ENCODE measurements around the gene ANKRD24. TPM values are rescaled to one million over a fixed set of nuclear protein-coding genes. Genes with fewer than 3 reads are reported as not detected.
A peak's percentile ranks its signal among the peaks of the same experiment; 100 is the strongest.
"Not testable (repeated sequence)": the region's sequence is repeated elsewhere in the genome, so short reads cannot be mapped to it uniquely, and the experiment has no call there.

Gene ANKRD24
- total RNA-seq, 2 donors from 2014 or later, result 2.8 to 4.1 TPM

- Mint-ChIP-seq H3K4me3 (peak overlapping the region in 1 of 2 donors; percentile 42), H3K4me1 (ENCODE audit: low read depth) (peaks cover 9% of the 10 kb centered on the region), H3K27ac (no peak overlapping the region), H3K9me3 (no peaks in the 10 kb centered on the region), H3K27me3 (ENCODE audit: low read depth) (no peaks in the 10 kb centered on the region), H3K36me3 (ENCODE audit: insufficient read depth in 2 of 2) (peaks cover 0 to 1% of the 10 kb centered on the region in 2 donors)
- ATAC-seq (replicated peaks in 1 of 2) (no peak), DNase-seq (peak; percentile 83)
Observed at GRCh38 chr19:4233282-4233853, 50.9 kb downstream of the ANKRD24 start.

- ATAC-seq (replicated peaks in 1 of 2) (no peak), DNase-seq (no peak)
- no peak overlapping the region for H3K27ac Mint-ChIP-seq
- H3K4me1 Mint-ChIP-seq (ENCODE audit: low read depth), result peaks cover 9% of the 10 kb centered on the region
- H3K36me3 Mint-ChIP-seq (ENCODE audit: insufficient read depth in 2 of 2), result peaks cover 0 to 1% of the 10 kb centered on the region in 2 donors
- H3K27me3 Mint-ChIP-seq (ENCODE audit: low read depth), result no peaks in the 10 kb centered on the region
- H3K9me3 Mint-ChIP-seq, result no peaks in the 10 kb centered on the region
- no peak overlapping the region for H3K4me3 Mint-ChIP-seq
Observed at GRCh38 chr19:4234142-4234861, 51.8 kb downstream of the ANKRD24 start.

GRCh38 chr19:4234862-4235201 is 52.3 kb downstream of the ANKRD24 start:
- H3K36me3 Mint-ChIP-seq (ENCODE audit: insufficient read depth in 2 of 2), result peaks cover 0 to 1% of the 10 kb centered on the region in 2 donors
- no peak for ATAC-seq (replicated peaks in 1 of 2)
- no peaks in the 10 kb centered on the region for H3K27me3 Mint-ChIP-seq (ENCODE audit: low read depth)
- H3K4me3 Mint-ChIP-seq, result no peak overlapping the region
- no peaks in the 10 kb centered on the region for H3K9me3 Mint-ChIP-seq
- H3K27ac Mint-ChIP-seq, result no peak overlapping the region
- no peak for DNase-seq
- H3K4me1 Mint-ChIP-seq (ENCODE audit: low read depth), result peaks cover 9% of the 10 kb centered on the region

GRCh38 chr19:4237510-4237909 is 55.0 kb downstream of the ANKRD24 start:
- not testable (repeated sequence) for DNase-seq; ATAC-seq (replicated peaks in 1 of 2); H3K27ac Mint-ChIP-seq; H3K27me3 Mint-ChIP-seq (ENCODE audit: low read depth); H3K36me3 Mint-ChIP-seq (ENCODE audit: insufficient read depth in 2 of 2); H3K9me3 Mint-ChIP-seq; H3K4me1 Mint-ChIP-seq (ENCODE audit: low read depth); H3K4me3 Mint-ChIP-seq

GRCh38 chr19:4238831-4239230 is 56.3 kb downstream of the ANKRD24 start:
- peaks cover 2 to 3% of the 10 kb centered on the region in 2 donors for H3K36me3 Mint-ChIP-seq (ENCODE audit: insufficient read depth in 2 of 2)
- H3K27me3 Mint-ChIP-seq (ENCODE audit: low read depth), result no peaks in the 10 kb centered on the region
- H3K27ac Mint-ChIP-seq, result no peak overlapping the region
- no peaks in the 10 kb centered on the region for H3K9me3 Mint-ChIP-seq
- H3K4me3 Mint-ChIP-seq, result no peak overlapping the region
- H3K4me1 Mint-ChIP-seq (ENCODE audit: low read depth), result no peaks in the 10 kb centered on the region
- DNase-seq, result no peak
- ATAC-seq (replicated peaks in 1 of 2), result no peak

- Mint-ChIP-seq H3K4me1 (ENCODE audit: low read depth) (peaks cover 11% of the 10 kb centered on the region), H3K9me3 (no peaks in the 10 kb centered on the region), H3K27ac (no peak overlapping the region), H3K27me3 (ENCODE audit: low read depth) (no peaks in the 10 kb centered on the region), H3K36me3 (ENCODE audit: insufficient read depth in 2 of 2) (peaks cover 2% of the 10 kb centered on the region in 2 donors), H3K4me3 (no peak overlapping the region)
- DNase-seq, result no peak
- no peak for ATAC-seq (replicated peaks in 1 of 2)
Observed at GRCh38 chr19:4241824-4242430, 59.4 kb downstream of the ANKRD24 start.

- Mint-ChIP-seq H3K36me3 (ENCODE audit: insufficient read depth in 2 of 2) (peaks cover 8 to 25% of the 10 kb centered on the region in 2 donors), H3K4me1 (ENCODE audit: low read depth) (peaks cover 34% of the 10 kb centered on the region), H3K4me3 (peak overlapping the region; percentile 83 to 86), H3K27ac (peak overlapping the region; percentile 92)
- ATAC-seq (replicated peaks in 1 of 2); H3K27me3 Mint-ChIP-seq (ENCODE audit: low read depth); DNase-seq; H3K9me3 Mint-ChIP-seq: not testable (repeated sequence)
Observed at GRCh38 chr19:4245938-4246337, 63.4 kb downstream of the ANKRD24 start.

- peak; percentile 99 to 100 for DNase-seq
- Mint-ChIP-seq H3K27ac (peak within 1 kb of the TSS; percentile 92), H3K27me3 (ENCODE audit: low read depth) (no peaks in the 10 kb centered on the region), H3K9me3 (no peaks in the 10 kb centered on the region), H3K36me3 (ENCODE audit: insufficient read depth in 2 of 2) (peaks cover 8 to 29% of the 10 kb centered on the region in 2 donors), H3K4me3 (peak within 1 kb of the TSS; percentile 83 to 86), H3K4me1 (ENCODE audit: low read depth) (peaks cover 34% of the 10 kb centered on the region)
- ATAC-seq (replicated peaks in 1 of 2), result peak; percentile 95 to 96
Observed at GRCh38 chr19:4246767-4247593, 64.5 kb downstream of the ANKRD24 start, which contains the start of gene YJU2. TSS of gene YJU2 (plus strand) at chr19:4247080. CDS start at chr19:4247147, 67 bp downstream.

GRCh38 chr19:4256563-4256962 is 74.1 kb downstream of the ANKRD24 start:
- H3K27ac Mint-ChIP-seq, result no peak overlapping the region
- ATAC-seq (replicated peaks in 1 of 2) (no peak), DNase-seq (no peak)
- H3K27me3 Mint-ChIP-seq (ENCODE audit: low read depth), result no peaks in the 10 kb centered on the region
- no peaks in the 10 kb centered on the region for H3K4me1 Mint-ChIP-seq (ENCODE audit: low read depth)
- peaks cover 13 to 50% of the 10 kb centered on the region in 2 donors for H3K36me3 Mint-ChIP-seq (ENCODE audit: insufficient read depth in 2 of 2)
- H3K9me3 Mint-ChIP-seq, result no peaks in the 10 kb centered on the region
- H3K4me3 Mint-ChIP-seq, result no peak overlapping the region

- Mint-ChIP-seq H3K9me3 (no peaks in the 10 kb centered on the region), H3K4me1 (ENCODE audit: low read depth) (no peaks in the 10 kb centered on the region), H3K4me3 (no peak overlapping the region), H3K27ac (no peak overlapping the region), H3K27me3 (ENCODE audit: low read depth) (no peaks in the 10 kb centered on the region), H3K36me3 (ENCODE audit: insufficient read depth in 2 of 2) (peaks cover 13 to 48% of the 10 kb centered on the region in 2 donors)
- DNase-seq (no peak), ATAC-seq (replicated peaks in 1 of 2) (no peak)
Observed at GRCh38 chr19:4257025-4257424, 74.5 kb downstream of the ANKRD24 start.

- Mint-ChIP-seq H3K36me3 (ENCODE audit: insufficient read depth in 2 of 2) (peaks cover 13 to 41% of the 10 kb centered on the region in 2 donors), H3K4me3 (no peak overlapping the region), H3K9me3 (no peaks in the 10 kb centered on the region), H3K4me1 (ENCODE audit: low read depth) (peaks cover under 1% of the 10 kb centered on the region), H3K27me3 (ENCODE audit: low read depth) (no peaks in the 10 kb centered on the region), H3K27ac (no peak overlapping the region)
- ATAC-seq (replicated peaks in 1 of 2) (no peak), DNase-seq (no peak)
Observed at GRCh38 chr19:4258181-4258580, 75.7 kb downstream of the ANKRD24 start.

- Mint-ChIP-seq H3K9me3 (no peaks in the 10 kb centered on the region), H3K36me3 (ENCODE audit: insufficient read depth in 2 of 2) (peaks cover 7 to 29% of the 10 kb centered on the region in 2 donors), H3K27ac (no peak overlapping the region), H3K4me3 (no peak overlapping the region), H3K27me3 (ENCODE audit: low read depth) (no peaks in the 10 kb centered on the region), H3K4me1 (ENCODE audit: low read depth) (peaks cover 19% of the 10 kb centered on the region)
- ATAC-seq (replicated peaks in 1 of 2) (no peak), DNase-seq (no peak)
Observed at GRCh38 chr19:4260613-4261191, 78.2 kb downstream of the ANKRD24 start.

Measured in activated T-cell treated with anti-CD3 and anti-CD28 coated beads, Interleukin-2, amount 50 U/mL, for 72 hours (primary cell).